ENCODE measurements around the gene NXPH1. TPM values are rescaled to one million over a fixed set of nuclear protein-coding genes. Genes with fewer than 3 reads are reported as not detected.

The NXPH1 gene
- total and polyA plus RNA-seq, 2 experiments from 2014 or later, result 0.45 to 3.0 TPM

DNA sequence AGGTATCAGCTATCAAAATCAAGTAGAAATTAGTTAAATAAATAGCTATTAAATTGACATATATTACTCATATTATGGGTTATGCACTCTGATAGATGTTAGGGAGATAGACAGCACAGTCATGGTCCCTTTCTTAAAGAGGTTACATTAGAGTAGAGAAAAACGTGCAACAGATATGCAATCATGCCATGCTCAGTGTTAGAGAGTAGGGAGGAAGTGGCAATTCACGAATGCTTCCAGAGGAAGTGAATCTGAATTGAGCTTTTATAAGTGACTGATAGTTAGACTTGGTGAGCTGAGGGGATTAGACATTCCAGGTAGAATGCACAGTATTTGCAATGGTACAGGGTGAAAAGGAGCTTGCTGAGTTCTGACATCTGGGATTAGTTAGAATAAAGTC, 349.8 kb downstream of the NXPH1 start:
- no peak overlapping the region for H3K4me2 ChIP-seq
- ATAC-seq, result no peak
- H4K20me1 ChIP-seq (replicated peaks; ENCODE audit: insufficient read depth), result no peaks in the 10 kb centered on the region
- H3K79me2 ChIP-seq (replicated peaks; ENCODE audit: insufficient read depth), result no peaks in the 10 kb centered on the region
- H3K36me3 ChIP-seq (ENCODE audit: insufficient read depth), result no peaks in the 10 kb centered on the region
- H3K9me3 Mint-ChIP-seq, result no peaks in the 10 kb centered on the region
- H3K4me1 Mint-ChIP-seq, result peaks cover 9% of the 10 kb centered on the region; the same call in 2 of the 3 replicates
- no peak overlapping the region for H3K4me3 Mint-ChIP-seq
- H3K27ac Mint-ChIP-seq, result peak overlapping the region; percentile 5; the same call in 1 of the 2 replicates
- peaks cover 2% of the 10 kb centered on the region for H3K27me3 Mint-ChIP-seq (ENCODE audit: insufficient read depth, low read depth, poor library complexity)
- H2AFZ ChIP-seq, result no peak overlapping the region
- no peak for DNase-seq (ENCODE audit: low spot score)
- TF ChIP-seq, protein P1, sequence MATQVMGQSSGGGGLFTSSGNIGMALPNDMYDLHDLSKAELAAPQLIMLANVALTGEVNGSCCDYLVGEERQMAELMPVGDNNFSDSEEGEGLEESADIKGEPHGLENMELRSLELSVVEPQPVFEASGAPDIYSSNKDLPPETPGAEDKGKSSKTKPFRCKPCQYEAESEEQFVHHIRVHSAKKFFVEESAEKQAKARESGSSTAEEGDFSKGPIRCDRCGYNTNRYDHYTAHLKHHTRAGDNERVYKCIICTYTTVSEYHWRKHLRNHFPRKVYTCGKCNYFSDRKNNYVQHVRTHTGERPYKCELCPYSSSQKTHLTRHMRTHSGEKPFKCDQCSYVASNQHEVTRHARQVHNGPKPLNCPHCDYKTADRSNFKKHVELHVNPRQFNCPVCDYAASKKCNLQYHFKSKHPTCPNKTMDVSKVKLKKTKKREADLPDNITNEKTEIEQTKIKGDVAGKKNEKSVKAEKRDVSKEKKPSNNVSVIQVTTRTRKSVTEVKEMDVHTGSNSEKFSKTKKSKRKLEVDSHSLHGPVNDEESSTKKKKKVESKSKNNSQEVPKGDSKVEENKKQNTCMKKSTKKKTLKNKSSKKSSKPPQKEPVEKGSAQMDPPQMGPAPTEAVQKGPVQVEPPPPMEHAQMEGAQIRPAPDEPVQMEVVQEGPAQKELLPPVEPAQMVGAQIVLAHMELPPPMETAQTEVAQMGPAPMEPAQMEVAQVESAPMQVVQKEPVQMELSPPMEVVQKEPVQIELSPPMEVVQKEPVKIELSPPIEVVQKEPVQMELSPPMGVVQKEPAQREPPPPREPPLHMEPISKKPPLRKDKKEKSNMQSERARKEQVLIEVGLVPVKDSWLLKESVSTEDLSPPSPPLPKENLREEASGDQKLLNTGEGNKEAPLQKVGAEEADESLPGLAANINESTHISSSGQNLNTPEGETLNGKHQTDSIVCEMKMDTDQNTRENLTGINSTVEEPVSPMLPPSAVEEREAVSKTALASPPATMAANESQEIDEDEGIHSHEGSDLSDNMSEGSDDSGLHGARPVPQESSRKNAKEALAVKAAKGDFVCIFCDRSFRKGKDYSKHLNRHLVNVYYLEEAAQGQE (IDR thresholded peaks at IDR 0.05; ENCODE audit: unreplicated experiment), result no peak
- TF ChIP-seq CREB1 (CRISPR knock-in tag; IDR thresholded peaks at IDR 0.05; ENCODE audit: low read depth), result no peak
- TF ChIP-seq EZH2phosphoT487 (IDR thresholded peaks at IDR 0.05; ENCODE audit: unreplicated experiment), result no peak
- TF ChIP-seq ZNF114 (CRISPR knock-in tag; IDR thresholded peaks at IDR 0.05), result no peak
- TF ChIP-seq, protein P2, sequence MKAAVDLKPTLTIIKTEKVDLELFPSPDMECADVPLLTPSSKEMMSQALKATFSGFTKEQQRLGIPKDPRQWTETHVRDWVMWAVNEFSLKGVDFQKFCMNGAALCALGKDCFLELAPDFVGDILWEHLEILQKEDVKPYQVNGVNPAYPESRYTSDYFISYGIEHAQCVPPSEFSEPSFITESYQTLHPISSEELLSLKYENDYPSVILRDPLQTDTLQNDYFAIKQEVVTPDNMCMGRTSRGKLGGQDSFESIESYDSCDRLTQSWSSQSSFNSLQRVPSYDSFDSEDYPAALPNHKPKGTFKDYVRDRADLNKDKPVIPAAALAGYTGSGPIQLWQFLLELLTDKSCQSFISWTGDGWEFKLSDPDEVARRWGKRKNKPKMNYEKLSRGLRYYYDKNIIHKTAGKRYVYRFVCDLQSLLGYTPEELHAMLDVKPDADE (IDR thresholded peaks at IDR 0.05), result no peak
- H3K36me3 Mint-ChIP-seq (ENCODE audit: low read depth), result no peaks in the 10 kb centered on the region
- no peaks in the 10 kb centered on the region for H3K9me2 ChIP-seq (ENCODE audit: insufficient read depth)
- H3K27me3 ChIP-seq (ENCODE audit: insufficient read depth), result no peaks in the 10 kb centered on the region
- H3F3A ChIP-seq (replicated peaks; ENCODE audit: low read depth), result no peaks in the 10 kb centered on the region
- H3K4me1 ChIP-seq (ENCODE audit: insufficient read depth), result no peaks in the 10 kb centered on the region; the same call in none of the 2 replicates
- no peak overlapping the region for H3K27ac ChIP-seq (ENCODE audit: low read depth)
- no peak overlapping the region for H3K4me3 ChIP-seq

DNA sequence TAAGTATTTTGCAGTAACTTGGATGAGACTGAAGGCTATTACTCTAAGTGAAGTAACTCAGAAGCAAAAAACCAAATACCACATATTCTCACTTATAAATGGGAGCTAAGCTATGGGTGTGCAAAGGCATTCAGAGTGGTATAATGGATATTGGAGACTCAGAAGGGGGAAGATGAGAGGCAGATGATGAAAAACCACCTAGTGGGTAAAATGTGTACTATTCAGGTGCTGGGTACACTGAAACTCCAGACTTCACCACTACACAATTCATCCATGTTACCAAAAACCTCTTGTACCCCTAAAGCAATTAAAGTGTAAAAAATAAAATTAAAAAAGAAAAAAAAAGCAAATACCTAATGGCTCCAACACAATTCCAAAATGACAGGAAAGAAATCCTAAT, 351.7 kb downstream of the NXPH1 start:
- DNase-seq (ENCODE audit: low spot score) (no peak), ATAC-seq (peak; percentile 60)
- Mint-ChIP-seq H3K27ac (no peak overlapping the region), H3K4me1 (peaks cover 5% of the 10 kb centered on the region; the same call in 2 of the 3 replicates), H3K27me3 (ENCODE audit: insufficient read depth, low read depth, poor library complexity) (peaks cover 2% of the 10 kb centered on the region), H3K9me3 (no peaks in the 10 kb centered on the region), H3K4me3 (no peak overlapping the region), H3K36me3 (ENCODE audit: low read depth) (no peaks in the 10 kb centered on the region)
- Histone ChIP-seq H3K4me1 (ENCODE audit: insufficient read depth) (no peaks in the 10 kb centered on the region; the same call in none of the 2 replicates), H3K4me2 (no peak overlapping the region), H3K79me2 (replicated peaks; ENCODE audit: insufficient read depth) (no peaks in the 10 kb centered on the region), H2AFZ (no peak overlapping the region), H3K36me3 (ENCODE audit: insufficient read depth) (no peaks in the 10 kb centered on the region), H3K27me3 (ENCODE audit: insufficient read depth) (no peaks in the 10 kb centered on the region), H3F3A (replicated peaks; ENCODE audit: low read depth) (no peaks in the 10 kb centered on the region), H3K4me3 (no peak overlapping the region), H3K27ac (ENCODE audit: low read depth) (no peak overlapping the region), H4K20me1 (replicated peaks; ENCODE audit: insufficient read depth) (no peaks in the 10 kb centered on the region), H3K9me2 (ENCODE audit: insufficient read depth) (no peaks in the 10 kb centered on the region)
- TF ChIP-seq, protein P3, sequence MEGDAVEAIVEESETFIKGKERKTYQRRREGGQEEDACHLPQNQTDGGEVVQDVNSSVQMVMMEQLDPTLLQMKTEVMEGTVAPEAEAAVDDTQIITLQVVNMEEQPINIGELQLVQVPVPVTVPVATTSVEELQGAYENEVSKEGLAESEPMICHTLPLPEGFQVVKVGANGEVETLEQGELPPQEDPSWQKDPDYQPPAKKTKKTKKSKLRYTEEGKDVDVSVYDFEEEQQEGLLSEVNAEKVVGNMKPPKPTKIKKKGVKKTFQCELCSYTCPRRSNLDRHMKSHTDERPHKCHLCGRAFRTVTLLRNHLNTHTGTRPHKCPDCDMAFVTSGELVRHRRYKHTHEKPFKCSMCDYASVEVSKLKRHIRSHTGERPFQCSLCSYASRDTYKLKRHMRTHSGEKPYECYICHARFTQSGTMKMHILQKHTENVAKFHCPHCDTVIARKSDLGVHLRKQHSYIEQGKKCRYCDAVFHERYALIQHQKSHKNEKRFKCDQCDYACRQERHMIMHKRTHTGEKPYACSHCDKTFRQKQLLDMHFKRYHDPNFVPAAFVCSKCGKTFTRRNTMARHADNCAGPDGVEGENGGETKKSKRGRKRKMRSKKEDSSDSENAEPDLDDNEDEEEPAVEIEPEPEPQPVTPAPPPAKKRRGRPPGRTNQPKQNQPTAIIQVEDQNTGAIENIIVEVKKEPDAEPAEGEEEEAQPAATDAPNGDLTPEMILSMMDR (conservative IDR thresholded peaks at IDR 0.05; ENCODE audit: low read depth in 2 of 2), result peak; percentile 7 to 33; a peak in 1 of 4 replicates
- TF ChIP-seq NANOG (IDR thresholded peaks at IDR 0.05; ENCODE audit: borderline replicate concordance), result no peak
